Fibroblast of lung (primary cell): ENCODE measurements around the gene ZNF831. TPM values are rescaled to one million over a fixed set of nuclear protein-coding genes. Genes with fewer than 3 reads are reported as not detected.

Experiments used
- DNase-seq, 2 donors: peaks; one replicate each; pipeline versions ENCODE4 v3.0.0 to v3.0.0-alpha.2; 2010; ENCODE audit warnings: low read depth in 2 of 2
- H2AFZ ChIP-seq: 2 replicates; pipeline ENCODE4 v1.5.1; 2012; ENCODE audit warnings: low read length, control low read depth, inconsistent platforms
- H3K27ac ChIP-seq: 2 replicates; pipeline ENCODE4 v1.5.1; 2011; ENCODE audit warnings: low read length, control low read depth; ENCODE audit not compliant: insufficient read depth
- H3K27me3 ChIP-seq: 2 replicates; pipeline ENCODE4 v1.5.1; 2011; ENCODE audit warnings: mild to moderate bottlenecking, low read length; ENCODE audit not compliant: control insufficient read depth, insufficient read depth
- H3K36me3 ChIP-seq: 2 replicates; pipeline ENCODE4 v1.5.1; 2011; ENCODE audit warnings: low read length; ENCODE audit not compliant: control insufficient read depth, insufficient read depth
- H3K4me1 ChIP-seq: 2 replicates; pipeline ENCODE4 v1.5.1; 2011; ENCODE audit warnings: low read length; ENCODE audit not compliant: control insufficient read depth, insufficient read depth; ENCODE audit errors: extremely low read depth
- H3K4me2 ChIP-seq: 2 replicates; pipeline ENCODE4 v1.5.1; 2011; ENCODE audit warnings: low read length, control low read depth; ENCODE audit not compliant: insufficient read depth; ENCODE audit errors: extremely low read depth
- H3K4me3 ChIP-seq, 4 experiments: fragments of 200-600 bp in 1 of 4; sonication (generic) in 1 of 4; replicated peaks in 1 of 4; 2 replicates each; pipeline ENCODE4 v1.5.1; 2011 to 2016; ENCODE audit warnings: low read length in 4 of 4, low read depth in 3 of 4, mild to moderate bottlenecking in 3 of 4, control low read depth in 2 of 4, inconsistent platforms in 1 of 4, mixed read lengths in 1 of 4; ENCODE audit not compliant: insufficient read depth in 1 of 4; ENCODE audit errors: control extremely low read depth in 1 of 4
- H3K79me2 ChIP-seq: 2 replicates; pipeline ENCODE4 v1.5.1; 2012; ENCODE audit warnings: mild to moderate bottlenecking, low read length, inconsistent platforms; ENCODE audit not compliant: control insufficient read depth, insufficient read depth
- H3K9ac ChIP-seq: 2 replicates; pipeline ENCODE4 v1.5.1; 2011; ENCODE audit warnings: mild to moderate bottlenecking, low read length, control low read depth; ENCODE audit not compliant: insufficient read depth
- H3K9me3 ChIP-seq: 2 replicates; pipeline ENCODE4 v1.5.1; 2012; ENCODE audit warnings: low read depth, low read length; ENCODE audit not compliant: control insufficient read depth, insufficient read depth
- H4K20me1 ChIP-seq: 2 replicates; pipeline ENCODE4 v1.5.1; 2011; ENCODE audit warnings: low read length; ENCODE audit not compliant: control insufficient read depth, insufficient read depth; ENCODE audit errors: extremely low read depth
- EZH2 ChIP-seq: IDR thresholded peaks from 2 replicates; pipeline ENCODE4 v1.5.1; 2012; ENCODE audit warnings: low read length, control low read depth, mild to moderate bottlenecking; ENCODE audit errors: missing control alignments
- polyA plus RNA-seq, 2 donors: library from polyadenylated mRNA; depleted of rRNA in 1 of 2; stranded (reverse) in 1 of 2; unstranded in 1 of 2; fragments of >200 nt; gene quantifications; 2 replicates each; pipeline ENCODE4 v1.2.1, GENCODE V29; 2011 to 2012; ENCODE audit warnings: missing spikeins in 1 of 2
- total RNA-seq: library from RNA; depleted of rRNA; stranded (reverse); fragments of >200 nt; gene quantifications from 2 replicates; pipeline ENCODE4 v1.2.1, GENCODE V29; 2014
- TF ChIP-seq, protein P1 (sequence below), 2 donors: IDR thresholded peaks in 1 of 2; conservative IDR thresholded peaks in 1 of 2; 1 replicate in 1 of 2; 2 replicates in 1 of 2; pipeline ENCODE4 v1.5.1; 2011 to 2012; ENCODE audit warnings: low read length in 2 of 2, control low read depth in 1 of 2, inconsistent platforms in 1 of 2, low read depth in 1 of 2, mild to moderate bottlenecking in 1 of 2

Gene ZNF831
- total and polyA plus RNA-seq, 2 donors (not counting 1 experiment from before 2014, with no cell fraction given), result not detected

GRCh38 chr20:59120491-59120890 lies 43.1 kb upstream of the ZNF831 start:
- Histone ChIP-seq H3K4me3 (no peak overlapping the region), H3K79me2 (no peaks in the 10 kb centered on the region), H3K27me3 (no peaks in the 10 kb centered on the region), H3K4me1 (no peaks in the 10 kb centered on the region), H3K4me2 (no peak overlapping the region), H3K27ac (no peak overlapping the region), H3K36me3 (no peaks in the 10 kb centered on the region), H3K9me3 (no peaks in the 10 kb centered on the region), H2AFZ (no peak overlapping the region), H3K9ac (no peak overlapping the region), H4K20me1 (no peaks in the 10 kb centered on the region)
- TF ChIP-seq, protein P1, sequence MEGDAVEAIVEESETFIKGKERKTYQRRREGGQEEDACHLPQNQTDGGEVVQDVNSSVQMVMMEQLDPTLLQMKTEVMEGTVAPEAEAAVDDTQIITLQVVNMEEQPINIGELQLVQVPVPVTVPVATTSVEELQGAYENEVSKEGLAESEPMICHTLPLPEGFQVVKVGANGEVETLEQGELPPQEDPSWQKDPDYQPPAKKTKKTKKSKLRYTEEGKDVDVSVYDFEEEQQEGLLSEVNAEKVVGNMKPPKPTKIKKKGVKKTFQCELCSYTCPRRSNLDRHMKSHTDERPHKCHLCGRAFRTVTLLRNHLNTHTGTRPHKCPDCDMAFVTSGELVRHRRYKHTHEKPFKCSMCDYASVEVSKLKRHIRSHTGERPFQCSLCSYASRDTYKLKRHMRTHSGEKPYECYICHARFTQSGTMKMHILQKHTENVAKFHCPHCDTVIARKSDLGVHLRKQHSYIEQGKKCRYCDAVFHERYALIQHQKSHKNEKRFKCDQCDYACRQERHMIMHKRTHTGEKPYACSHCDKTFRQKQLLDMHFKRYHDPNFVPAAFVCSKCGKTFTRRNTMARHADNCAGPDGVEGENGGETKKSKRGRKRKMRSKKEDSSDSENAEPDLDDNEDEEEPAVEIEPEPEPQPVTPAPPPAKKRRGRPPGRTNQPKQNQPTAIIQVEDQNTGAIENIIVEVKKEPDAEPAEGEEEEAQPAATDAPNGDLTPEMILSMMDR (conservative IDR thresholded peaks at IDR 0.05 in 1 of 2, IDR thresholded peaks at IDR 0.05 in 1 of 2; ENCODE audit: low read depth in 1 of 2, low read length in 2 of 2), result no peak
- TF ChIP-seq EZH2, result no peak
- DNase-seq, result no peak

DNA sequence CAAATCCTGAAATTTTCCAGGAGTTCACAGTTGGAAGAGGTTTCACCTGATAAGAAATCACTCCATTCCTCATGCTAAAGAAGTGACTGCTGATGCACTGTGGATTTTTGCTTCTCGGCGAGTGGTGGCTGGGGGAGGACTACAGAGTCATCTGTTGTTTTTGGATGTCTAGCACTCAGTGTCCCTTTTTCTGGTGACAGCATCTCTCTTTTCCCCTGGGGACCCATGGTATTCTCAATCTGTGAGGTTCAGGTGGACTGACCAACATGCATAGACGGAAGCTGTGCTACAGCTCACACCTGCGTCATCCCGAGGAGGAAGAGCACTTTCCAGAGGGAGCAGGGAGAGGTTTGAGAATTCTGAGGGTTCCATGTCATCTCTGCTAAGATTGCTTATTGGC lies 42.7 kb upstream of the ZNF831 start:
- H3K4me3 ChIP-seq, result no peak overlapping the region
- no peaks in the 10 kb centered on the region for H3K4me1 ChIP-seq
- no peak for DNase-seq
- H3K27me3 ChIP-seq, result no peaks in the 10 kb centered on the region
- TF ChIP-seq, protein P1 (conservative IDR thresholded peaks at IDR 0.05 in 1 of 2, IDR thresholded peaks at IDR 0.05 in 1 of 2; ENCODE audit: low read depth in 1 of 2, low read length in 2 of 2), result no peak
- no peak for TF ChIP-seq EZH2
- no peaks in the 10 kb centered on the region for H4K20me1 ChIP-seq
- H3K9me3 ChIP-seq, result no peaks in the 10 kb centered on the region
- H3K27ac ChIP-seq, result no peak overlapping the region
- no peak overlapping the region for H3K4me2 ChIP-seq
- no peak overlapping the region for H3K9ac ChIP-seq
- H2AFZ ChIP-seq, result no peak overlapping the region
- no peaks in the 10 kb centered on the region for H3K36me3 ChIP-seq
- no peaks in the 10 kb centered on the region for H3K79me2 ChIP-seq

DNA sequence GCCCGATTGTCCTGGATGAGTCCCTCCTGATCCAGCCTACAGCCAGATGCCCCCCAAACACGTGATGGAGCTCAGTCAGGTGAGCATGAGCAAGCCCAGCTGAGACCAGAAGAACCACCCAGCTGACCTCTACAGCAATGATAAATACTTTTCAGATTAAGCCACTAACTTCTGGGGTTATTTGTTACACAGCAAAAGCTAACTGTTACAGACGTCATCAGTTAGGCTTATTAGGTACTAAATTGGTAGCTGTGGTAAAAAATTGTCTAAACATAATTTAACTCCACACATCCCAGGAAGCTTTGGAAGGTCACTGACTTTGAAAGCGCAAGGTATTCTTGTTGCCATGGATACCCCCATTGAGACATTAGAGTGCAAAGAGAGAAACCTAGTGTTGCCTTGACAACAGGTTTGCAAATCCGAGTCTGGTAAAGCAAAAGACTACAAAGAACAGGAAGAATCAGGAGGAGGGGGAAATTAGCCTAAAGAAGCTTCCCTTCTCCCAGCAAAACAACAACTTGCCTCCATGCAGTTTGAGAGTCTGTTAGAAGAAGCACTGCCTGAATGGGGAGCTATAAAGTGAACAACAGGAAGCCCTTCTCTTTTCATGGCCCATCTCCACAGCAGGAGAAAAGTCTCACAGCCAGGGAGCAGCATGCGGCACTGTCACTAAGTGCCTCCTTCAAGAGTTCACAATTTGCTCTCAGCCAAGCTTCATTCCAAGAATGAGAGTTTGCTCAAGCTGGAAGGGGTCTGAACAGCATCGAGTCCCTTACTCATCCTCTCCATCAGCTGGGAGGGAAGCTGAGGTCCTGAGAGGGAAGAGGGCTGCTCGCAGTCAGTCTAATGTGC lies 41.7 kb upstream of the ZNF831 start:
- no peaks in the 10 kb centered on the region for H4K20me1 ChIP-seq
- H3K4me2 ChIP-seq, result no peak overlapping the region
- no peak overlapping the region for H3K4me3 ChIP-seq
- no peaks in the 10 kb centered on the region for H3K36me3 ChIP-seq
- no peak for DNase-seq
- no peaks in the 10 kb centered on the region for H3K27me3 ChIP-seq
- H3K9ac ChIP-seq, result no peak overlapping the region
- no peak for TF ChIP-seq EZH2
- TF ChIP-seq, protein P1 (conservative IDR thresholded peaks at IDR 0.05 in 1 of 2, IDR thresholded peaks at IDR 0.05 in 1 of 2; ENCODE audit: low read depth in 1 of 2, low read length in 2 of 2), result no peak
- no peaks in the 10 kb centered on the region for H3K79me2 ChIP-seq
- no peaks in the 10 kb centered on the region for H3K4me1 ChIP-seq
- H2AFZ ChIP-seq, result no peak overlapping the region
- H3K9me3 ChIP-seq, result no peaks in the 10 kb centered on the region
- H3K27ac ChIP-seq, result no peak overlapping the region
